ENCODE results near the gene PTCD2. TPM values are rescaled to one million over a fixed set of nuclear protein-coding genes. Genes with fewer than 3 reads are reported as not detected.
A peak's percentile ranks its signal among the peaks of the same experiment; 100 is the strongest.

Gene PTCD2
- total and polyA plus RNA-seq, 2 of the 8 experiments (the other 6 are each of a cell fraction or from before 2014, with no cell fraction given) = 7.3 to 15.4 TPM

DNA sequence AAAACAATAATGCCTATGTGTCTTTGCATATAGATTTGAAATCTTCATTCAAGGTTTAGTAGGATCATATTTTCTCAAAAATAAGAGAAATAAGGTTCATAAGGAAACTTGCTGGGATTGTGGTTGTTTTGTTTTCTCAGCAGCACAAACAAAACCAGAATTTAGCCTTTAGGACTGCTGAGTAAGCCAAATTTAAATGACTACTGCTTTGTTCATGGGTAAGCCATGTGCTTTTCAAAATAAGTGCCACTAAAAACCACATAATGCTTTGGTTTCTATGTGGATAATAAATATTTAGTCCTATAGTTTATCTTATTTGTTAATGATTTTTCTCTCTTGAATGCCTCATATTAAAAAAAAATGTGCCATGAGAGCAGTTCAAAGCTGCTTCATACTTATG, 38.8 kb downstream of the PTCD2 start:
- Histone ChIP-seq H4K8ac (ENCODE audit: extremely low read depth, insufficient read depth, low read length) (no peak overlapping the region), H3K27ac (ENCODE audit: low read depth, low read length) (no peak overlapping the region), H3K4me3 (ENCODE audit: extremely low read depth in 1 of 4, insufficient read depth in 2 of 4, low read depth in 3 of 4, low read length in 4 of 4) (no peak overlapping the region), H3K23me2 (ENCODE audit: low read depth, low read length) (no peaks in the 10 kb centered on the region), H3K14ac (ENCODE audit: insufficient read length) (no peak overlapping the region), H3K79me1 (ENCODE audit: low read depth, low read length) (no peaks in the 10 kb centered on the region), H2AK5ac (ENCODE audit: low read depth, low read length) (no peak overlapping the region), H3K27me3 (replicated peaks in 1 of 4; ENCODE audit: control insufficient read depth in 3 of 4, extremely low read depth in 1 of 4, insufficient read depth in 3 of 4, low read length in 3 of 4) (no peaks in the 10 kb centered on the region), H3K23ac (ENCODE audit: insufficient read length) (no peak overlapping the region), H3K79me2 (ENCODE audit: control insufficient read depth in 1 of 2, insufficient read depth in 2 of 2, low read length in 2 of 2) (no peaks in the 10 kb centered on the region), H4K20me1 (replicated peaks in 1 of 2; ENCODE audit: control insufficient read depth in 1 of 2, insufficient read depth in 2 of 2, low read length in 2 of 2) (no peaks in the 10 kb centered on the region), H3K4me1 (replicated peaks in 1 of 4; ENCODE audit: control insufficient read depth in 3 of 4, insufficient read depth in 4 of 4, low read length in 3 of 4) (peaks cover 0 to 6% (median 4%) of the 10 kb centered on the region in 4 experiments; a peak in 4 of 7 replicates), H3K56ac (replicated peaks; ENCODE audit: insufficient read length, low read depth, low read length) (no peak overlapping the region), H2BK5ac (ENCODE audit: low read depth, low read length) (no peak overlapping the region), H3K9me3 (ENCODE audit: insufficient read depth in 2 of 2, low read depth in 1 of 2, low read length in 1 of 2) (no peaks in the 10 kb centered on the region), H3K4ac (replicated peaks; ENCODE audit: insufficient read length, low read depth, low read length) (no peak overlapping the region), H2BK15ac (ENCODE audit: low read length) (no peak overlapping the region), H3K4me2 (ENCODE audit: insufficient read depth in 1 of 2, low read depth in 2 of 2, low read length in 2 of 2) (no peak overlapping the region), H3K36me3 (ENCODE audit: control insufficient read depth in 2 of 4, insufficient read depth in 4 of 4, low read length in 3 of 4) (peaks cover 0 to 23% (median 10%) of the 10 kb centered on the region in 4 experiments; a peak in 5 of 8 replicates), H2AFZ (ENCODE audit: low read length) (no peak overlapping the region), H4K5ac (ENCODE audit: insufficient read length, low read depth, low read length) (no peak overlapping the region), H2BK120ac (replicated peaks; ENCODE audit: low read depth, low read length) (no peak overlapping the region), H3K9ac (replicated peaks in 1 of 4; ENCODE audit: extremely low read depth in 1 of 4, low read depth in 3 of 4, low read length in 3 of 4) (no peak overlapping the region), H2BK12ac (ENCODE audit: low read depth, low read length) (no peak overlapping the region), H4K91ac (replicated peaks; ENCODE audit: insufficient read length, low read length) (no peak overlapping the region), H3K18ac (ENCODE audit: extremely low read depth, low read length) (no peak overlapping the region), H2BK20ac (ENCODE audit: low read length) (no peak overlapping the region)
- ChIA-PET POLR2A (ENCODE audit: partially characterized antibody) (no interaction called here), CTCF (ENCODE audit: partially characterized antibody) (no interaction called here)
- TF ChIP-seq, protein P1, sequence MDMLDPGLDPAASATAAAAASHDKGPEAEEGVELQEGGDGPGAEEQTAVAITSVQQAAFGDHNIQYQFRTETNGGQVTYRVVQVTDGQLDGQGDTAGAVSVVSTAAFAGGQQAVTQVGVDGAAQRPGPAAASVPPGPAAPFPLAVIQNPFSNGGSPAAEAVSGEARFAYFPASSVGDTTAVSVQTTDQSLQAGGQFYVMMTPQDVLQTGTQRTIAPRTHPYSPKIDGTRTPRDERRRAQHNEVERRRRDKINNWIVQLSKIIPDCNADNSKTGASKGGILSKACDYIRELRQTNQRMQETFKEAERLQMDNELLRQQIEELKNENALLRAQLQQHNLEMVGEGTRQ (IDR thresholded peaks at IDR 0.05; ENCODE audit: low read length) = no peak
- 0 out of 2 replicates have a peak, but pooled peaks have one; percentile 13 for TF ChIP-seq MAFK (IDR thresholded peaks at IDR 0.05; ENCODE audit: low read depth, low read length)
- no peak for DNase-seq (ENCODE audit: low read depth in 1 of 2, low spot score in 2 of 2)
- no peak for FAIRE-seq

All from H1 (cell line).